HG03342 (cell line): ENCODE results near the gene ENOX1.

Experiments used
- ATAC-seq: cut with Tn5 transposase; IDR thresholded peaks from one replicate; pipeline ENCODE4 v1.9.1; 2021; ENCODE audit warnings: mild to moderate bottlenecking, moderate library complexity; ENCODE audit not compliant: unreplicated experiment

The ENOX1 gene

DNA sequence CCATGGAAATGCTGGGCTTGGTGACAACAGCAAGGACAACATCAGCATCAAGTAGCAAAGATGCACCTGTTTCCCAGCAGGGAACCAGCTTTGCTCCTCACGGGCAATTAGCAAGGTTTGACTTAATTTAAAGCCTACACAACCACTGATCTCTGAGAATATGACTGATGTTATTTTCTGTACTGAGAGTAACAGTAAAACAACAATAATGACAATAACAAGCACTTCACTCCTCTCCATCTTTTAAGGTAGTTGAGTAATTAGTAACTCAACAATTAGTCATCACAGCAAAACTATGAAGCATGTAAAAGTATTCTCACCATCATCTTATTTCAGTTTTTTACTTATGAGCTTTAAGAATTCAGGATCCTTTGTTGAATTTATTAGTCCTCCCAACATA is 37.3 kb downstream of the ENOX1 start:
- ATAC-seq: no peak

DNA sequence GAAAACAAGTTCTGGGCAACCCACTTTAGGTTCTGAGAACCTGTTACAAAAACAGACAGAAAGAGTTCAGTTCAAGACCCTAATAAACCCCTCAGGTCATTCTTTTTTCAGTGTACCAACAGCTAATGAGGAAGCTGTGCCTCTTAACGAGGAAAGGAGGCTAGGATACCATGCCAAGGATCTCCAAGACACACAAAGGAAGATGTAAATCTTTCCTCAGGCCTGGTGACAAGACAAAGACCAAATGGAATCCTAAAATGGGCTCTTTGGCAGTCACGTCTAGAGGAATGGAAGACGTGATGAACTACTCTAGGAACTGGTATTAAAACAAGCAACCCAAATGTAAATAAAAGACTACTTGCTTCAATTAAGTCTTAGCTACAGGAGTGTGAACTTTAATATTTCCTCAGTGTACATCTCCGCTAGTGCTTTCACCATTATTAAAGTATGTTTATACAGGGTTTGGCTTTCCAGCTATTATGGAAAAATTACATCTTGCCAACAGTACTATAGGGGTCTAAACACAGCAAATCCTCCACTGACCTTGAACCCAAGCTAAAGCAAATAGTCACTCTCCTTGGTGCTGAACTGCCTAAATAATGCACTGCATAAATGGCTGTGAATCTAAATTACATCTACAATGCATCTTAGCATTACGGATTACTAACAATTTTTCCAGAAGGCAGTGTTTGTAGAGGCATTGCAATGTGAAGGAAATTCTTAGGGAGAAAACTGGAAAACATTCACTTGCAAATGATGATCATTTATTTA is 42.3 kb downstream of the ENOX1 start:
- no peak for ATAC-seq

DNA sequence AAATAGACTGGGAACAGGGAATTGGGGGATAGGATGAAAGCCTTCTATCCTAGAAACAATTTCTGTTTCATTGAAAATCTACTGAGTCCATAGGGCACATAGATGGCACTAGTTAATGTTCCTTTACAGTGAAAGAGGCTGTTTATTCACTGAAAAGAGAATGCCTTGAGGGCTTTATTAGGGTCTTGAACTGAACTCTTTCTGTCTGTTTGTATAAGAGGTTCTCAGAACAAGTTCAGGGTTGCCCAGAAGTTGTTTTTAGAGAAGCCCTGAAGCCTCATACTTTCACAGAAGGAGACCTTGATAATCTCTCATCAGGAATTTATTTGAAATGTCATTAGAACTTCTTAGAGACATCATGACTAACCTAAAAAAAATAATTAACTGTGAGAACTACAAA is 43.9 kb downstream of the ENOX1 start:
- ATAC-seq: no peak

DNA sequence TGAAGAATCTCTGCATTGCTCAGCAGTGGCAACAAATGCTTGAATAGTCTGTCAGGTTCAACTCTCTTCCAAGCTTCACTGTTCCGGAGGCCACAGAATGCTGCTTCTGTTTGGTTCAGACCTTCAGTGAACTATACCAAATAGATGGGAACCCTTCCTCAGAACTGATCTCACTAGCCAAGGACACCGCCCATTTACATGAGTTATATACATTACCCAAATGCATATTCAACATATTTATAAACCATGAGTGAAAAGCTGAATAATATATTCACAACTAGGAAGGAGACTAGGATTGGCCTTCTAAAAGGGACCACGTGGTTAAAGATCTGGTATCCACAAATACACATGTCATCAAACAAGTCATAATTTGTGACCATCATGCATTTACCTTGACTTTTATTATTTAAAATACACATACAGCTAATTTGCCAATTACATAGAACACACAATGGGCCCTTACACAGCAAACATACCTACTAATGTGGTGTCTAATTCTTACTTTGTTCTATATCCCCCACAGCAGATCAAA is 49.3 kb downstream of the ENOX1 start:
- no peak for ATAC-seq

- no peak for ATAC-seq
Observed at GRCh38 chr13:43732726-43733125, 54.0 kb downstream of the ENOX1 start.

DNA sequence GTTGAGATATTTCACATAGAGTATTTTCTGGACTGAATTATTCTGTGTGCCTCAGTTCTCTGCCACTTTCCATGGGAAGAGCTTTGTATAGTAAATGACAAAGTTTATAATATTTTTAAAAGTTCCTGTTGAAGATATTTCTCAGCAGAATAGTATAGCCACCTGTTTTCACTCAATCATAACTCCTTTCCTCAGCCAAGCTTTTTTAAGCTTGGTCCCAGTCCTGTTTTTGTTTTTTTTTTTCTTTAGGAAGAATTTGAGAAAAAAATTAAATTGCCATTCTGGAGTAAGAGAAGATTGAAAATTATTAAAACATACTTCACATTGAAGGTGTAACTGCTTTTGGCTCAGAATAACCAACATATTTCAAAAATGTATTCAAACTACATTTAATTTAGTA is 55.5 kb downstream of the ENOX1 start:
- ATAC-seq: no peak

GRCh38 chr13:43730642-43731041 is 56.1 kb downstream of the ENOX1 start:
- no peak for ATAC-seq

- ATAC-seq: no peak
Observed at GRCh38 chr13:43728421-43728820, 58.4 kb downstream of the ENOX1 start.

- ATAC-seq: no peak
Observed at GRCh38 chr13:43727856-43728255, 58.9 kb downstream of the ENOX1 start.

- ATAC-seq: no peak
Observed at GRCh38 chr13:43725460-43725859, 61.3 kb downstream of the ENOX1 start.

- no peak for ATAC-seq
Observed at GRCh38 chr13:43720780-43721397, 65.9 kb downstream of the ENOX1 start.

DNA sequence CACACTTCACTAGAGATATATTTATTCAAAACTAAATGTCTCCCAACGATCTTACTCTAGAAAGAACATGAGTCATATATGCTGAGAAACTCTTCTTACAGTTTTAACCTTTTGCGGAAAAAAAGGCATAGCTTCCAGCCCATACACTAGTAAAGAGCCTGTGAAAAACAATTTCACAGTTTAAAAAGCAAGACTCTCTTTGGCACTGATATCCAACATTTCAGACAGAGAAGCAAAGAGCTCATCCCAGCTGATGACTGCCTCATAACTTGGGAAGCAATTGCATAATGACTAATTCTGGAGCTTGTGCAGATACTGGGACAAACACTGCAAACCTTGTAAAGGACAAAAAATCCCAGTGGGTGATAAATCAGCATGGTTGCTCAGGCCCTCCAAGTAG is 88.0 kb downstream of the ENOX1 start:
- ATAC-seq: no peak

DNA sequence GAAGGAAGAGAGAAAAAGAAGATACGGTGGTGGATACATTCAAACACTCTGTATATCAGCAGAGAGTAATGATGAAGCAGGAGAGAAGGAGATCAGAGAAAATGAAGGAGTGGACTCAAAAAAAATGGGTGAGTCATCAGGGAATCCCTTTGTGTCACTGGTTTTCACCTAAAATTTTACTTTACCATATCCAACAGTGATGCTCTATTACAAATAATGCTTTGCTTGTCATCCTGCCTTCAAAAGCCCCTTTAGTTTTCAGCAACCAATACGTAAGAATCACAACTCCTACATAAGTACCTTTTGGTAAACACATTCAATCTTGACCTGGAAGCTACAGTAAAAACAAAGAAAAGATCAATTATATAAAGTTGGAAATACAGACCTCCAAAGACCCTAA is 88.8 kb downstream of the ENOX1 start:
- ATAC-seq: no peak

DNA sequence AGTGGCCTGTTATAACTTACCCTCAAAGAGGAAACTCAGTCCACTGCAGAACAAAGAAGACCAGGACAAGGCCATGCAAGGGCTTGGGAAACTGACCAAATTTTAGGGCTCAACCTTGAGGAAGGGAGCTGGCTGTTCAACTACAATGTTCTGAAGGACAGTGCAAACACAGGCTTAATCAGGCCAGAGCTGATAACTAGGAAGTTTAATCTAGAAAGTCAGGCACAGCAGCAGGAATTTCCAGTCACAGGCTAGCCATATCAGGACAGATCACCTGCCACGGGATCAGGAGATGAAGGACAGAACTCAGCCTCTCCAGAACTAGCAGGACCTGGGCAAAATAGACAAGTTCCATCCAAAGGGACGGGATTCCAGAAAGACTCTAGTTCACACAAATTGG is 89.4 kb downstream of the ENOX1 start:
- ATAC-seq: no peak

GRCh38 chr13:43694146-43694664 is 92.6 kb downstream of the ENOX1 start:
- no peak for ATAC-seq

GRCh38 chr13:43693639-43694038 is 93.1 kb downstream of the ENOX1 start:
- ATAC-seq: no peak

- no peak for ATAC-seq
Observed at GRCh38 chr13:43688227-43688907, 98.4 kb downstream of the ENOX1 start.

DNA sequence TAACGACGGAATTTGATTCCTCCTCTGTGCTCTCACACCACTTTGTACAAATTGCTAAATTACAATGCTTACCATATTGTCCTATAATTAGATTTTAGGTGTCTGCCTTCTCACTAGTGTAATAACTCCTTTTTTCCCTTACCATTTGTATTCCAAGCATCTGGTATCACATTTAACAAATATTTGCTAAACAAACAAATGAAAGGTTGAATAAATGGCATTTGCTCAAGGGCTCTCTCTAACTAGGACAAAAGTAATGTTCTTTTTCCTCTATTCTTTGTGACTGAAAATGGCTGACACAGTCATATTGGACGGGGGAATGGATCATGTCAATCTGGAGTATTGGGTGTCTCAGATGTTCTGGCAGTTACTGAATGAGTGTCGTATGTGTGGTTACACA is 99.7 kb downstream of the ENOX1 start:
- no peak for ATAC-seq

DNA sequence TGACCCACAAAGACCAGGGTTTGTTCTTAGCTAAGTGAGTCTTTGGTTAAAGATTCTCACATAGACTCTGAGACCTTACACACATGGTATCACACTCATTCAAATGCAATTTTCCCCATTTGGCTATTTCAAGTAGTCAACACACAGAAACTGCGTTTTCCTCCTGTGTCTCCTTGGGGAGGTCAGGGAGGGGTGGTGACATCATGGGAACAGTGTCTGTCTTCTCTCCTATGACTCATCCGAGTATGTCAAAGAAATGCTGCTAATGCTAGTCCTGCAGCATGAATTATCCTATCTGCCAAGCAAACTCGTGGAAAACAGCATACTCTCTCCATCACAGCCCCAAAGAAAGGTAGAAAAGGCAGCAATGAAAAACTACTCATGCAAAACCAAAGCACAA is 100.2 kb downstream of the ENOX1 start:
- ATAC-seq: no peak

DNA sequence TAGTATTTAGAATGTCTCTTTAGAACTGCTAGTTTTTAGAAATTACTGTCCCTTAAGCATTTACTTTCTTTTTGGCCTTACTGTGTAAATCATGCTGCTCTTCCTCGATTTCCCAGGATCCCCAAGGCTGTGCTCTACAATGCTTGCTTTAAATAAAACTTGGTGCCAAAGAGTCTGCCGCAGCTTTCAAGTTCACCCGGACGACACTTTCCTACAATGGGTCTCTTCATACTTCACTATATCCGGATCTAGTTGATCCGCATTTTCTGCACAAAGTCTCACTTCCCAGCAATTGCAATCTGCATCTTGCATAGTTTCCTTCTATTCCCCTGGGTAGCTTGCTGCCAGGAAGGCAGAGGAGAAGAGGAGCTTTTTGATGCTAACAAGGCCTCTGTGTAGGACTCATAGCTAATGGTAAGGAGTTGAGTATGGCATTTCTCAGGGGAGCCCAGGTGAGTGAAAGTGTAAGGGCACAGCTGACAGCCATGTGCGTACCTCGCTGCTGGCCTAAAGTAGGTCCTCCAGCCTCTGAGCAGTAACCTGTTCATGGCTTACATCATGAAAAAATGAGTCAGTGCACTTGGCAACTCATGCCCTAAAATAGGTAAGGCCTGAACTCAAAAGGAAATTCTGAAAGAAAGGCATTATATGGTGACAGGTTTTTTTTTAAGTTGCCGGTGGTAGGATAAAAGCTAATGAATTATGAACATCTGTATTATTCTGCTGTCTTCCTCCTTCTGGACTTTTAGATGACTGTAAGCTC is 101.6 kb downstream of the ENOX1 start:
- no peak for ATAC-seq

GRCh38 chr13:43682701-43683100 is 104.1 kb downstream of the ENOX1 start:
- ATAC-seq: no peak
